Measurements from ENCODE around the gene FAM136A. TPM values are rescaled to one million over a fixed set of nuclear protein-coding genes. Genes with fewer than 3 reads are reported as not detected.
"Not testable (repeated sequence)": the region's sequence is repeated elsewhere in the genome, so short reads cannot be mapped to it uniquely, and the experiment has no call there.

The FAM136A gene
- total and polyA plus RNA-seq, 10 of the 15 experiments (the other 5 are each of a cell fraction or from before 2014, with no cell fraction given), result 69.3 to 173 (median 107) TPM

DNA sequence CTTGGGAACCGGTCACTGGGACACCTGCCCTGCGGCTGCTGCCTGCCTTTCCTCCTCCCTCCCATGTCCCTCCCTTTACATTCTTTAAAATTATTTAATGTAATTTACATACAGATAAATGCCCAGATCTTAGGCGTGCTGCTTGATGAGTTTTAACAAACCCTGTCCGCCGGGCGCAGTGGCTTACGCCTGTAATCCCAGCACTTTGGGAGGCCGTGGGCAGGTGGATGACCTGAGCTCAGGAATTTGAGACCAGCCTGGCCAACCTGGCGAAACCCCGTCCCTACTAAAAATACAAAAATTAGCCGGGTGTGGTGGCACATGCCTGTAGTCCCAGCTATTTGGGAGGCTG lies 304 bp upstream of the FAM136A start:
- RAD21 ChIA-PET (ENCODE audit: unreplicated experiment), result interaction anchor here (1.5 to 5.6 kb wide), 4 partner anchors 9 to 391 kb away, joined by 7 to 49 read pairs (median 20); partner anchors contain the start of genes MXD1 and SNRPG
- not testable (repeated sequence) for BruUV-seq (replicated peaks); H3K9ac ChIP-seq (ENCODE audit: control insufficient read depth, insufficient read depth, low read length); H3K9me3 ChIP-seq (replicated peaks; ENCODE audit: control insufficient read depth, insufficient read depth, low read length); H3K4me2 ChIP-seq (ENCODE audit: control insufficient read depth, insufficient read depth); H3K36me3 ChIP-seq (ENCODE audit: control insufficient read depth in 2 of 2, insufficient read depth in 2 of 2, low read length in 1 of 2); H3K4me1 ChIP-seq (ENCODE audit: control insufficient read depth, insufficient read depth, low read length); DNase-seq (ENCODE audit: low read depth, low spot score); FAIRE-seq; H4K20me1 ChIP-seq (ENCODE audit: control insufficient read depth, insufficient read depth); H3K4me3 ChIP-seq; ATAC-seq; H2AFZ ChIP-seq (ENCODE audit: control insufficient read depth, low read depth, low read length); H3K27me3 ChIP-seq (replicated peaks in 1 of 2; ENCODE audit: control insufficient read depth in 2 of 2, insufficient read depth in 2 of 2, low read length in 1 of 2); H3K27ac ChIP-seq (ENCODE audit: control insufficient read depth, insufficient read depth)
- peaks cover 12% of the 10 kb centered on the region for H3K79me2 ChIP-seq (ENCODE audit: control insufficient read depth, insufficient read depth, low read length)
- intact Hi-C loops (cut with micrococcal nuclease; ENCODE audit: unreplicated experiment) (loop anchor here (5.0 to 10.0 kb wide), 3 partner anchors 160 to 643 kb away; partner anchors contain the start of gene PCBP1), in situ Hi-C loops (cut with MboI) (loop anchor here (10.0 kb wide), 2 partner anchors 313 to 643 kb away; no protein-coding TSS in a partner anchor)
- POLR2A ChIA-PET, result interaction anchor here (0.9 to 1.1 kb wide), 3 partner anchors 9 to 377 kb away, joined by 3 to 5 read pairs (median 3); partner anchors contain the start of gene SNRPG
- SMC1A ChIA-PET (ENCODE audit: uncharacterized antibody, unreplicated experiment), result interaction anchor here (0.8 to 4.6 kb wide), 7 partner anchors 9 to 577 kb away, joined by 3 to 32 read pairs (median 4); partner anchors contain the start of genes MXD1 and SNRPG
- CTCF ChIA-PET, result interaction anchor here (0.8 to 7.0 kb wide), 16 partner anchors 8 to 648 kb away, joined by 3 to 128 read pairs (median 7); partner anchors contain the start of genes MXD1, PCYOX1, SNRPG and TIA1
- WGBS (ENCODE audit: insufficient coverage, insufficient replicate concordance, low lambda C conversion rate, missing lambda C conversion rate), result 45% methylated on average over 11 of the region's 11 CpGs

DNA sequence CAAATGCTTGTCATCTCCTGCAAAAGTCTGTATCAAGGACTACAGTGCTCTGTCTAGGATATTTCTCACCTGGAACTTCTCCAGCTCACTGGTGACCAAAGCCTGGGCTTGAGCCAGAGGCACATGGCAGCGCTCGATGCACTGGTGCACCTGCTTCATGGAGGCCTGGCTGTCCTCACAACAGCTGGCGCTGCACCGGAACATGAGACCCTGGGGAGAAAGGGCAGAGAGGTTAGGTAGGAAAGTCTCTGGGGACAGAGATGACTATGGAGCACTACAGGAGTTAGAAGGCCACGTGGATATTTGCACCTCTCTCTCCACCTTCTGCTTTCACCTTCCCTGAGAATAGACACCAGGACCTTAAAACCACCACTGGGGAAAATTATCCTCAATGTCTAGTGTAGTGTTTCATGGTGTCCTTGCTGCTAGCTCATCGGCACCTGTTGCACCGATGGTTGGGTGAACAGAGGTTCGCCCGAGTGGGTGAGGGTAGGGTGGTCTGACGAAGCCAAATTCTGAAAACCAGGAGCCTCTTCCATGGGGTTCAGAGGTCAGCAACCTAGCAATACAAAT lies 1.0 kb downstream of the FAM136A start:
- intact Hi-C loops (cut with micrococcal nuclease; ENCODE audit: unreplicated experiment) (loop anchor here (1.0 to 10.0 kb wide), 5 partner anchors 8 to 644 kb away; partner anchors contain the start of genes PCBP1 and SNRPG), in situ Hi-C loops (cut with MboI) (loop anchor here (10.0 kb wide), 2 partner anchors 314 to 644 kb away; no protein-coding TSS in a partner anchor)
- BruUV-seq (replicated peaks), result no TSS peak
- H3K4me1 ChIP-seq (ENCODE audit: control insufficient read depth, insufficient read depth, low read length), result peaks cover 3% of the 10 kb centered on the region; the same call in 1 of the 2 replicates
- H4K20me1 ChIP-seq (ENCODE audit: control insufficient read depth, insufficient read depth), result no peaks in the 10 kb centered on the region
- WGBS (ENCODE audit: insufficient coverage, insufficient replicate concordance, low lambda C conversion rate, missing lambda C conversion rate), result 24% methylated on average over 10 of the region's 10 CpGs
- peak overlapping the region; percentile 86 for H3K9ac ChIP-seq (ENCODE audit: control insufficient read depth, insufficient read depth, low read length)
- H3K4me2 ChIP-seq (ENCODE audit: control insufficient read depth, insufficient read depth), result peak overlapping the region; percentile 82
- H2AFZ ChIP-seq (ENCODE audit: control insufficient read depth, low read depth, low read length), result peak overlapping the region; percentile 88
- RAD21 ChIA-PET (ENCODE audit: unreplicated experiment), result interaction anchor here (0.5 to 3.4 kb wide), 3 partner anchors 7 to 387 kb away, joined by 3 to 24 read pairs (median 17); partner anchors contain the start of genes MXD1 and SNRPG
- peak overlapping the region; percentile 84 for H3K4me3 ChIP-seq
- POLR2A ChIA-PET, result interaction anchor here (1.0 kb wide), 2 partner anchors 42 to 218 kb away, joined by 3 to 4 read pairs; no protein-coding TSS in a partner anchor
- ATAC-seq, result no peak; the same call in 2 of the 3 replicates
- H3K9me3 ChIP-seq (replicated peaks; ENCODE audit: control insufficient read depth, insufficient read depth, low read length), result no peaks in the 10 kb centered on the region
- peaks cover 0 to 3% of the 10 kb centered on the region in 2 experiments; a peak in 2 of 4 replicates for H3K36me3 ChIP-seq (ENCODE audit: control insufficient read depth in 2 of 2, insufficient read depth in 2 of 2, low read length in 1 of 2)
- H3K27ac ChIP-seq (ENCODE audit: control insufficient read depth, insufficient read depth), result peak overlapping the region; percentile 85
- peak; percentile 95 for FAIRE-seq
- no peaks in the 10 kb centered on the region for H3K27me3 ChIP-seq (replicated peaks in 1 of 2; ENCODE audit: control insufficient read depth in 2 of 2, insufficient read depth in 2 of 2, low read length in 1 of 2)
- H3K79me2 ChIP-seq (ENCODE audit: control insufficient read depth, insufficient read depth, low read length), result peaks cover 12% of the 10 kb centered on the region
- CTCF ChIA-PET, result interaction anchor here (0.6 to 7.0 kb wide), 9 partner anchors 7 to 388 kb away, joined by 3 to 97 read pairs (median 4); partner anchors contain the start of genes MXD1, PCYOX1, SNRPG and TIA1
- no peak for DNase-seq (ENCODE audit: low read depth, low spot score)
- SMC1A ChIA-PET (ENCODE audit: uncharacterized antibody, unreplicated experiment), result interaction anchor here (1.4 to 4.6 kb wide), 4 partner anchors 8 to 388 kb away, joined by 3 to 32 read pairs (median 12); partner anchors contain the start of genes MXD1 and SNRPG
- TF ChIP-seq ASH2L (IDR thresholded peaks at IDR 0.05; ENCODE audit: borderline replicate concordance, low read depth) (no peak), SREBF2 (IDR thresholded peaks at IDR 0.05; ENCODE audit: low read length) (no peak), TARDBP (IDR thresholded peaks at IDR 0.05; ENCODE audit: borderline replicate concordance) (no peak), KDM1A (IDR thresholded peaks at IDR 0.05; ENCODE audit: borderline replicate concordance) (no peak), MEF2B (IDR thresholded peaks at IDR 0.05; ENCODE audit: partially characterized antibody, poor library complexity, severe bottlenecking) (peak; percentile 20), NR2C2 (IDR thresholded peaks at IDR 0.05; ENCODE audit: borderline replicate concordance, control insufficient read depth, insufficient read length, low read depth) (peak; percentile 79), HCFC1 (IDR thresholded peaks at IDR 0.05; ENCODE audit: low read length) (no peak)
- TF ChIP-seq, protein P1, sequence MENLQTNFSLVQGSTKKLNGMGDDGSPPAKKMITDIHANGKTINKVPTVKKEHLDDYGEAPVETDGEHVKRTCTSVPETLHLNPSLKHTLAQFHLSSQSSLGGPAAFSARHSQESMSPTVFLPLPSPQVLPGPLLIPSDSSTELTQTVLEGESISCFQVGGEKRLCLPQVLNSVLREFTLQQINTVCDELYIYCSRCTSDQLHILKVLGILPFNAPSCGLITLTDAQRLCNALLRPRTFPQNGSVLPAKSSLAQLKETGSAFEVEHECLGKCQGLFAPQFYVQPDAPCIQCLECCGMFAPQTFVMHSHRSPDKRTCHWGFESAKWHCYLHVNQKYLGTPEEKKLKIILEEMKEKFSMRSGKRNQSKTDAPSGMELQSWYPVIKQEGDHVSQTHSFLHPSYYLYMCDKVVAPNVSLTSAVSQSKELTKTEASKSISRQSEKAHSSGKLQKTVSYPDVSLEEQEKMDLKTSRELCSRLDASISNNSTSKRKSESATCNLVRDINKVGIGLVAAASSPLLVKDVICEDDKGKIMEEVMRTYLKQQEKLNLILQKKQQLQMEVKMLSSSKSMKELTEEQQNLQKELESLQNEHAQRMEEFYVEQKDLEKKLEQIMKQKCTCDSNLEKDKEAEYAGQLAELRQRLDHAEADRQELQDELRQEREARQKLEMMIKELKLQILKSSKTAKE (IDR thresholded peaks at IDR 0.05; ENCODE audit: low read depth, poor library complexity, severe bottlenecking), result peak; percentile 33
- TF ChIP-seq, protein P2, sequence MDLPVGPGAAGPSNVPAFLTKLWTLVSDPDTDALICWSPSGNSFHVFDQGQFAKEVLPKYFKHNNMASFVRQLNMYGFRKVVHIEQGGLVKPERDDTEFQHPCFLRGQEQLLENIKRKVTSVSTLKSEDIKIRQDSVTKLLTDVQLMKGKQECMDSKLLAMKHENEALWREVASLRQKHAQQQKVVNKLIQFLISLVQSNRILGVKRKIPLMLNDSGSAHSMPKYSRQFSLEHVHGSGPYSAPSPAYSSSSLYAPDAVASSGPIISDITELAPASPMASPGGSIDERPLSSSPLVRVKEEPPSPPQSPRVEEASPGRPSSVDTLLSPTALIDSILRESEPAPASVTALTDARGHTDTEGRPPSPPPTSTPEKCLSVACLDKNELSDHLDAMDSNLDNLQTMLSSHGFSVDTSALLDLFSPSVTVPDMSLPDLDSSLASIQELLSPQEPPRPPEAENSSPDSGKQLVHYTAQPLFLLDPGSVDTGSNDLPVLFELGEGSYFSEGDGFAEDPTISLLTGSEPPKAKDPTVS (IDR thresholded peaks at IDR 0.05; ENCODE audit: low read depth, low read length), result no peak
